ENCODE measurements around the gene ANKRD13B.

Gene ANKRD13B

DNA sequence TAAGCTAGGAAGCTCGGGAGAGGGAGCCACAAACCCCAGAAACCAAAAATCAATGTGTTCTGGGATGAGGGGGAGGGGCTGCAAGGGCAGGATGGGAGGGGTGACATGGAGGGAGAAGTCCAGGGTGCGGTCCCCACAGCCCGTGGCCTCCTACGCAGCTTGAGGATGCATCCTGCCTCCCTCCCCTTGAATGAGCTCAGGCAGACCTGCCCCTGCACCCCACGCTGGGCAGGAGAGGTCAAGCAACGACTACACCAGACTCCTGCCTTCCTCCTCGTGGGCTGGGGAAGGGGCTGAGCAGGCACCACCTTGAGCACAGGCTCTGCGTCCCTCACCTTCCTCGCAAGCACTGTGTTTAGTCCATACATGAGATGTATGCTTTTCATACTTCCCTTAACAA lies 3.9 kb downstream of the ANKRD13B start:
- TF ChIP-seq, protein P1, sequence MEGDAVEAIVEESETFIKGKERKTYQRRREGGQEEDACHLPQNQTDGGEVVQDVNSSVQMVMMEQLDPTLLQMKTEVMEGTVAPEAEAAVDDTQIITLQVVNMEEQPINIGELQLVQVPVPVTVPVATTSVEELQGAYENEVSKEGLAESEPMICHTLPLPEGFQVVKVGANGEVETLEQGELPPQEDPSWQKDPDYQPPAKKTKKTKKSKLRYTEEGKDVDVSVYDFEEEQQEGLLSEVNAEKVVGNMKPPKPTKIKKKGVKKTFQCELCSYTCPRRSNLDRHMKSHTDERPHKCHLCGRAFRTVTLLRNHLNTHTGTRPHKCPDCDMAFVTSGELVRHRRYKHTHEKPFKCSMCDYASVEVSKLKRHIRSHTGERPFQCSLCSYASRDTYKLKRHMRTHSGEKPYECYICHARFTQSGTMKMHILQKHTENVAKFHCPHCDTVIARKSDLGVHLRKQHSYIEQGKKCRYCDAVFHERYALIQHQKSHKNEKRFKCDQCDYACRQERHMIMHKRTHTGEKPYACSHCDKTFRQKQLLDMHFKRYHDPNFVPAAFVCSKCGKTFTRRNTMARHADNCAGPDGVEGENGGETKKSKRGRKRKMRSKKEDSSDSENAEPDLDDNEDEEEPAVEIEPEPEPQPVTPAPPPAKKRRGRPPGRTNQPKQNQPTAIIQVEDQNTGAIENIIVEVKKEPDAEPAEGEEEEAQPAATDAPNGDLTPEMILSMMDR (IDR thresholded peaks at IDR 0.05; ENCODE audit: low read depth, low read length, missing control alignments): no peak
- H3K4me3 ChIP-seq (replicated peaks; ENCODE audit: low read depth, low read length): no peak overlapping the region
- DNase-seq (ENCODE audit: extremely low read depth, low read depth): no peak

DNA sequence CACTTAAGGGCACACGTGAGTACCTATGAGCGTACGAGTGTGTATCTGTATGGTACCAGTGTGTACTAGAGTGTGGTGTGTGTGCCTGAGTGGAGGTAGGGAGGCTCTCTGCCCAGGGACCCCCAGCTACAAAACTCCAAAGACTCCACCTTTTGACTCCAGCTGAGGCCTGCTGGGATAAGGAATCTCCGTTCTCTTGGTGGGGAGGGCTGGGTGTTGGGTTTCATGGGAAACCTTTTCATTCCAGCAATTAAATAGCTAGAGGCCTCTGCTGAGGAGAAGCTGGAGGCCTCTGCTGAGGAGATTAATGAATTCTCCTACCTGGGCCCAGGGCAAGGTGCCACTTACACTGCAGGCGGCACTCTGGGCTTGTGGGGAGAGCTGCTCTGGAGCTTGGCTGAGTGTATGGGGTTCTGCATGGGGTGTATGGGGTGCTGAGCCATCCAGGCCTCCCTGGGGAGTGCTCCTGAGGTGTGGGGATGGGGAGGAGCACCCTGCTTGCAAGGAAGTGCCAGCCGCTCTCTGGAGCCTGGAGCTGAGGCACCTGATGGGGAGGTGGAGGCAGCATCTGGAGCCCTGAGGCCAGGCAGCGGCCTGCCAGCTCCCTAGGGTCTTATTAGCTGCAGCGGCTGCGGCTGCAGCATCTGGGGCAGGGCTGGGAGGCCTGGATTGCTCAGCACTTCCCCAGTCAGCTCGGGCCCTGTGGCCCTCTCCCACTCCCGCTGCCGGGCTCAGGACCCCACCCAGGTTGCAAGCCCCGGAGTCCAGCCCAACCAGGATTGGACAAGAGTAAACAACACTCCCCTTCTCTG lies 4.6 kb downstream of the ANKRD13B start:
- no peak overlapping the region for H3K4me3 ChIP-seq (replicated peaks; ENCODE audit: low read depth, low read length)
- DNase-seq (ENCODE audit: extremely low read depth, low read depth): no peak
- TF ChIP-seq, protein P1 (IDR thresholded peaks at IDR 0.05; ENCODE audit: low read depth, low read length, missing control alignments): no peak

DNA sequence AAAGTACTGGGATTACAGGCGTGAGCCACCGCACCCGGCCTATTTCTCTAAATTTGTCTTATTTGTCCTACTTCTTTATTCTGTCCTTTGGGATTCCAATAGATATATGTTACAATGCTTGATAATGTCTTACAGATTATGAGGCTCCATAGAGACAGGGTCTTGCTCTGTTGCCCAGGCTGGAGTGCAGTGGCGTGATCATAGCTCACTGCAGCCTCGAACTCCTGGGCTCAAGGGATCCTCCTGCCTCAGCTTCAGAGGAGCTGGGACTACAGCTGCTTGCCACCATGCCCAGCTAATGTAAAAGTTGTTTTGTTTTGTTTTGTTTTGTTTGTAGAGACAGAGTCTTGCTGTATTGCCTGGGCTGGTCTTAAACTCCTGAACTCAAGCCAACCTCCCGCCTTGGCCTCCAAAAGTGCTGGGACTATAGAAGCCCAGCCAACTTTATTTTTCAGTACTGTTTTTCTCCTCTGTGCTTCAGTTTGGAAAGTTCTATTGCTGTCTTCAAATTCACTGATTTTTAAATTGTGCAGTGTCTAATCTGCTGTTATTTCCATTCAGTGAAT lies 10.3 kb downstream of the ANKRD13B start:
- no peak for DNase-seq (ENCODE audit: extremely low read depth, low read depth)
- TF ChIP-seq, protein P1 (IDR thresholded peaks at IDR 0.05; ENCODE audit: low read depth, low read length, missing control alignments): no peak
- H3K4me3 ChIP-seq (replicated peaks; ENCODE audit: low read depth, low read length): no peak overlapping the region

DNA sequence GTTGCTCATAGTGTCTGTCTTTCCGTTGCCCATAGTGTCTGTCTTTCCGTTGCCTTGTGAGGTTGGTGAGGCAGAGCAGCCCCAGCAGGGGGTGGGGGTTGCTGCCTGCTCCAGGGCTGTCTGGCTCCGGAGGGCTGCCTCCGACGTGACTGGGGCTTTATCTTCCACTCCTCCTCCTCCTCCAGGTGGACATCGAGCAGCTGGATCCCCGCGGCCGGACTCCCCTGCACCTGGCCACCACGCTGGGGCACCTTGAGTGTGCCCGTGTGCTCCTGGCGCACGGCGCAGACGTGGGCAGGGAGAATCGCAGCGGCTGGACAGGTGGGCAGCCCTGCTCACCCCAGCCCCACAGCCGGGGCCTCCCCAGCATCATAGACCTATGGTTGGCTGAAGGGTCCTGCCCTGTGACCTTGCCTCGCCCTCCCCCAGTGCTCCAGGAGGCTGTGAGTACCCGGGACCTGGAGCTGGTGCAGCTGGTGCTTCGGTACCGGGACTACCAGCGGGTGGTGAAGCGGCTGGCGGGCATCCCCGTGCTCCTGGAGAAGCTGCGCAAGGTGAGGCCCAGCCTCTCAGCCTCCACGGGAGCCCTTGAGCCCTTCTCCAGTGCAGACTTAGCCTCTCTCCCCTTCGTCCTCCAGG lies 14.7 kb downstream of the ANKRD13B start:
- no peak for DNase-seq (ENCODE audit: extremely low read depth, low read depth)
- no peak overlapping the region for H3K4me3 ChIP-seq (replicated peaks; ENCODE audit: low read depth, low read length)
- TF ChIP-seq, protein P1 (IDR thresholded peaks at IDR 0.05; ENCODE audit: low read depth, low read length, missing control alignments): no peak

DNA sequence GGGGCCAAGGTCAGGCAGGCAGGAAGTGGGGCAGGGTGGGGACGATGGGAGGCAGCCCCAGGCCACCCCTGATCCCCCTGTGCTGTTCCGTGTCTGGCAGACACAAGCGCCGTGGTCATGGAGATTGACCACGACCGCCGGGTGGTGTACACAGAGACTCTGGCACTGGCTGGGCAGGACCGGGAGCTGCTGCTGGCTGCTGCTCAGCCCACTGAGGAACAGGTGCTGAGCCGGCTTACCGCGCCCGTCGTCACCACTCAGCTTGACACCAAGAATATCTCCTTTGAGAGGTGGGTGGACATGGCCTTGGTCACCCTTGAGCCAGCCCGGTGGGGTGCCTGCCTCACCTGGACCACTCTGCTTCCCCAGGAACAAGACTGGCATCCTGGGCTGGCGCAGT lies 16.1 kb downstream of the ANKRD13B start:
- H3K4me3 ChIP-seq (replicated peaks; ENCODE audit: low read depth, low read length): no peak overlapping the region
- TF ChIP-seq, protein P1 (IDR thresholded peaks at IDR 0.05; ENCODE audit: low read depth, low read length, missing control alignments): no peak
- DNase-seq (ENCODE audit: extremely low read depth, low read depth): no peak

DNA sequence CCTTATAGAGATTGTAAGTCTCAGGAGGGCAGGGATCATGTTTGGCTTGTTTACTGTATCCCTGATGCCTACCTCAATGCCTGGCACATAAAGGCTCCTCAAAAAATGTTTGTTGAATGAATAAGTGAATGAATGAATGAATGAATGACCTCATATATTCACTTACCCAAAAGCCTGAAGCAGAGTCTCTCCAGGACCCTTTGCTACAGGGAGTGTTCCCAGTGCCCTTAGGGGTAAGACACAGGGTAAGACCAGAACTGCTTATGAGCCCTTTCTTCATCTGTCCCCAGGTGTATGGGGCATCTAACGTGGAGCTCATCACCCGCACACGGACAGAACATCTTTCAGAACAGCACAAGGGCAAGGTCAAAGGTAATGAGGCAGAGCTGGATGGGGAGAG lies 17.5 kb downstream of the ANKRD13B start:
- no peak for DNase-seq (ENCODE audit: extremely low read depth, low read depth)
- no peak overlapping the region for H3K4me3 ChIP-seq (replicated peaks; ENCODE audit: low read depth, low read length)
- TF ChIP-seq, protein P1 (IDR thresholded peaks at IDR 0.05; ENCODE audit: low read depth, low read length, missing control alignments): no peak
